ENCODE results near the gene SUGP2. TPM values are rescaled to one million over a fixed set of nuclear protein-coding genes. Genes with fewer than 3 reads are reported as not detected.
A peak's percentile ranks its signal among the peaks of the same experiment; 100 is the strongest.

SUGP2 gene
- total and polyA plus RNA-seq, 9 of the 15 experiments (the other 6 are each of a cell fraction or from before 2014, with no cell fraction given), result 13.1 to 101 (median 63.1) TPM

DNA sequence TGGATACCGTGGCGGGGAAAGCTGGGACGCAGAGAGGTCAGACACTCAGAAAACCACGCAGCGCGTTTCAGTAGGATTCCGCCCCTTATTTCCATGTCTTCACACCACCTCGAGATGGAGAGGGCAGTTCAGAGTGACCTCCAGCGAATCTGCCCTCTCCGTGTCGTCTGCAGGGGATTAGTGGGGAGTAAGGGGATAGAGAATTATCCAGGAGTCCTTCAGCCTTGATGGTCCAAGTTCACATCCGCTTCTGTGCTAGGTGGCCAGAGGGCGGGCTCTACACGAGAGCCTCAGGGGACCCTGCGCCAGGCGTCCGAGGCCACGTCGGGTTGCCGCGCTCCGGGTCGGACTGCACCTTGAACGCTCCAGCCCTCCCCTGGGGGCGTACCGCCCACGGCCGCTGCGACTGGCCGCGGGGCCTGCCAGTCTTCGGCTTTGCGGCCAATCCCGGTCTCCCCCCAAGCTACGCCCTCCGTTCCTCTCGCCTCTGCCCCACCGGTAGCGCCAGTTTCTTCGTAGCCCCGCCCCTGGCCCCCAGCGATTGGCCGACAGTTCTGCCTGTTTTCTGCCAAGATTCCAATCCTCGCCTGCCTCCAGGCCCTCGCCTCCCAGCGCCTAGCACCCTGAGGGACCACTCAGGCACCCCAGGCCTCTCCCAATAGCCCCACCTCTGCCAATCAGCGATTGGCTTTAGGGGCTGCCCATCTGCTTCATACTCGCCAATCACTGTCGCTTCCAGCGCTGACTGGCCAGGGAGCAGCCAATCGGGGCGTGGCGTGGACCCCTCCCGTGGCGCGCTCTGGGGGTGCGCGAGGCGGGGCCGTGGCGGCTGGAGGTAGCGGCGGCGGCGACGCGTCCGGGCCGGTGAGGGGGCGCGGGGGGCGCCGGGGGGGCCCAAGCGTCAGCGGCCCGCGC, 30.1 kb upstream of the SUGP2 start, which contains the start of gene SLC25A42 (continued):
- TF ChIP-seq, protein P1, sequence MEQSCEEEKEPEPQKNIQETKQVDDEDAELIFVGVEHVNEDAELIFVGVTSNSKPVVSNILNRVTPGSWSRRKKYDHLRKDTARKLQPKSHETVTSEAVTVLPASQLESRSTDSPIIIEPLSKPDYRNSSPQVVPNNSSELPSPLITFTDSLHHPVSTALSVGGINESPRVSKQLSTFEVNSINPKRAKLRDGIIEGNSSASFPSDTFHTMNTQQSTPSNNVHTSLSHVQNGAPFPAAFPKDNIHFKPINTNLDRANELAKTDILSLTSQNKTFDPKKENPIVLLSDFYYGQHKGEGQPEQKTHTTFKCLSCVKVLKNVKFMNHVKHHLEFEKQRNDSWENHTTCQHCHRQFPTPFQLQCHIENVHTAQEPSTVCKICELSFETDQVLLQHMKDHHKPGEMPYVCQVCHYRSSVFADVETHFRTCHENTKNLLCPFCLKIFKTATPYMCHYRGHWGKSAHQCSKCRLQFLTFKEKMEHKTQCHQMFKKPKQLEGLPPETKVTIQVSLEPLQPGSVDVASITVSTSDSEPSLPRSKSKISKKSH (CRISPR knock-in tag; IDR thresholded peaks at IDR 0.05), result no peak
- peak; percentile 99 for TF ChIP-seq MBD2 (IDR thresholded peaks at IDR 0.05; ENCODE audit: borderline replicate concordance, low read depth)
- no peak for TF ChIP-seq HDAC6 (IDR thresholded peaks at IDR 0.05; ENCODE audit: low read depth, low read length)
- peak; percentile 11; the same call in 1 of the 2 replicates for TF ChIP-seq HDAC2 (IDR thresholded peaks at IDR 0.05)
- TF ChIP-seq PRMT5 (CRISPR knock-in tag; IDR thresholded peaks at IDR 0.05), result no peak
- TF ChIP-seq, protein P2, sequence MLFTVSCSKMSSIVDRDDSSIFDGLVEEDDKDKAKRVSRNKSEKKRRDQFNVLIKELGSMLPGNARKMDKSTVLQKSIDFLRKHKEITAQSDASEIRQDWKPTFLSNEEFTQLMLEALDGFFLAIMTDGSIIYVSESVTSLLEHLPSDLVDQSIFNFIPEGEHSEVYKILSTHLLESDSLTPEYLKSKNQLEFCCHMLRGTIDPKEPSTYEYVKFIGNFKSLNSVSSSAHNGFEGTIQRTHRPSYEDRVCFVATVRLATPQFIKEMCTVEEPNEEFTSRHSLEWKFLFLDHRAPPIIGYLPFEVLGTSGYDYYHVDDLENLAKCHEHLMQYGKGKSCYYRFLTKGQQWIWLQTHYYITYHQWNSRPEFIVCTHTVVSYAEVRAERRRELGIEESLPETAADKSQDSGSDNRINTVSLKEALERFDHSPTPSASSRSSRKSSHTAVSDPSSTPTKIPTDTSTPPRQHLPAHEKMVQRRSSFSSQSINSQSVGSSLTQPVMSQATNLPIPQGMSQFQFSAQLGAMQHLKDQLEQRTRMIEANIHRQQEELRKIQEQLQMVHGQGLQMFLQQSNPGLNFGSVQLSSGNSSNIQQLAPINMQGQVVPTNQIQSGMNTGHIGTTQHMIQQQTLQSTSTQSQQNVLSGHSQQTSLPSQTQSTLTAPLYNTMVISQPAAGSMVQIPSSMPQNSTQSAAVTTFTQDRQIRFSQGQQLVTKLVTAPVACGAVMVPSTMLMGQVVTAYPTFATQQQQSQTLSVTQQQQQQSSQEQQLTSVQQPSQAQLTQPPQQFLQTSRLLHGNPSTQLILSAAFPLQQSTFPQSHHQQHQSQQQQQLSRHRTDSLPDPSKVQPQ (CRISPR knock-in tag; IDR thresholded peaks at IDR 0.05; ENCODE audit: borderline replicate concordance), result no peak
- TF ChIP-seq GABPB1 (CRISPR knock-in tag; IDR thresholded peaks at IDR 0.05), result no peak
- TF ChIP-seq, protein P3, sequence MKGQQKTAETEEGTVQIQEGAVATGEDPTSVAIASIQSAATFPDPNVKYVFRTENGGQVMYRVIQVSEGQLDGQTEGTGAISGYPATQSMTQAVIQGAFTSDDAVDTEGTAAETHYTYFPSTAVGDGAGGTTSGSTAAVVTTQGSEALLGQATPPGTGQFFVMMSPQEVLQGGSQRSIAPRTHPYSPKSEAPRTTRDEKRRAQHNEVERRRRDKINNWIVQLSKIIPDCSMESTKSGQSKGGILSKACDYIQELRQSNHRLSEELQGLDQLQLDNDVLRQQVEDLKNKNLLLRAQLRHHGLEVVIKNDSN (CRISPR knock-in tag; IDR thresholded peaks at IDR 0.05), result peak; percentile 34; the same call in 1 of the 2 replicates
- TF ChIP-seq, protein P4, sequence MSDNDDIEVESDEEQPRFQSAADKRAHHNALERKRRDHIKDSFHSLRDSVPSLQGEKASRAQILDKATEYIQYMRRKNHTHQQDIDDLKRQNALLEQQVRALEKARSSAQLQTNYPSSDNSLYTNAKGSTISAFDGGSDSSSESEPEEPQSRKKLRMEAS (CRISPR knock-in tag; IDR thresholded peaks at IDR 0.05), result 0 out of 2 replicates have a peak, but pooled peaks have one; percentile 8
- TF ChIP-seq ZNF507 (tag; conservative IDR thresholded peaks at IDR 0.05), result no peak
- TF ChIP-seq ZSCAN29 (IDR thresholded peaks at IDR 0.05), result 0 out of 2 replicates have a peak, but pooled peaks have one; percentile 40
- no peak for TF ChIP-seq DPF2 (IDR thresholded peaks at IDR 0.05)
- TF ChIP-seq HNRNPLL (IDR thresholded peaks at IDR 0.05; ENCODE audit: low read depth, low read length, poor library complexity, severe bottlenecking), result peak; percentile 67
- no peak for TF ChIP-seq FOXA1 (IDR thresholded peaks at IDR 0.05; ENCODE audit: borderline replicate concordance)
- TF ChIP-seq, protein P5, sequence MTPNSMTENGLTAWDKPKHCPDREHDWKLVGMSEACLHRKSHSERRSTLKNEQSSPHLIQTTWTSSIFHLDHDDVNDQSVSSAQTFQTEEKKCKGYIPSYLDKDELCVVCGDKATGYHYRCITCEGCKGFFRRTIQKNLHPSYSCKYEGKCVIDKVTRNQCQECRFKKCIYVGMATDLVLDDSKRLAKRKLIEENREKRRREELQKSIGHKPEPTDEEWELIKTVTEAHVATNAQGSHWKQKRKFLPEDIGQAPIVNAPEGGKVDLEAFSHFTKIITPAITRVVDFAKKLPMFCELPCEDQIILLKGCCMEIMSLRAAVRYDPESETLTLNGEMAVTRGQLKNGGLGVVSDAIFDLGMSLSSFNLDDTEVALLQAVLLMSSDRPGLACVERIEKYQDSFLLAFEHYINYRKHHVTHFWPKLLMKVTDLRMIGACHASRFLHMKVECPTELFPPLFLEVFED (CRISPR knock-in tag; conservative IDR thresholded peaks at IDR 0.05), result no peak
- no peak for TF ChIP-seq IRF2 (CRISPR knock-in tag; IDR thresholded peaks at IDR 0.05)
- TF ChIP-seq, protein P6, sequence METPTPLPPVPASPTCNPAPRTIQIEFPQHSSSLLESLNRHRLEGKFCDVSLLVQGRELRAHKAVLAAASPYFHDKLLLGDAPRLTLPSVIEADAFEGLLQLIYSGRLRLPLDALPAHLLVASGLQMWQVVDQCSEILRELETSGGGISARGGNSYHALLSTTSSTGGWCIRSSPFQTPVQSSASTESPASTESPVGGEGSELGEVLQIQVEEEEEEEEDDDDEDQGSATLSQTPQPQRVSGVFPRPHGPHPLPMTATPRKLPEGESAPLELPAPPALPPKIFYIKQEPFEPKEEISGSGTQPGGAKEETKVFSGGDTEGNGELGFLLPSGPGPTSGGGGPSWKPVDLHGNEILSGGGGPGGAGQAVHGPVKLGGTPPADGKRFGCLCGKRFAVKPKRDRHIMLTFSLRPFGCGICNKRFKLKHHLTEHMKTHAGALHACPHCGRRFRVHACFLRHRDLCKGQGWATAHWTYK (CRISPR knock-in tag; IDR thresholded peaks at IDR 0.05), result peak; percentile 12; the same call in 1 of the 2 replicates
- TF ChIP-seq ZKSCAN3 (CRISPR knock-in tag; IDR thresholded peaks at IDR 0.05), result no peak

Measured in K562 (cell line).